NCI-H2107 treated with DMSO at 0.1 percent for 48 hours (cell line): Measurements from ENCODE around the gene DCDC2.
"Not testable (repeated sequence)": the region's sequence is repeated elsewhere in the genome, so short reads cannot be mapped to it uniquely, and the experiment has no call there.

Experiments used
- DNase-seq: peaks from one replicate; lab custom pipeline; 2025; ENCODE audit not compliant: unreplicated experiment; lab: John Stamatoyannopoulos, UW

Gene DCDC2

GRCh38 chr6:24357336-24358218 lies at the start of gene DCDC2:
Gene DCDC2, minus strand, starts transcription at chr6:24358059. Its CDS starts 309 bp downstream, at chr6:24357750.
- no peak for DNase-seq

- DNase-seq = no peak
These were observed 47.4 kb upstream of the DCDC2 start for GRCh38 chr6:24405262-24405661.

- DNase-seq = no peak
These were observed 45.6 kb upstream of the DCDC2 start for GRCh38 chr6:24403501-24403824.

GRCh38 chr6:24402697-24403500 lies 45.0 kb upstream of the DCDC2 start, which contains the start of gene MRS2:
Gene MRS2, plus strand, starts transcription at chr6:24402936. Its CDS starts 111 bp downstream, at chr6:24403047.
- DNase-seq = peak; percentile 76

- DNase-seq = no peak
These were observed 43.6 kb upstream of the DCDC2 start for GRCh38 chr6:24401458-24401857.

- not testable (repeated sequence) for DNase-seq
These were observed 42.5 kb upstream of the DCDC2 start for GRCh38 chr6:24400045-24401039.

GRCh38 chr6:24397631-24398030 lies 39.8 kb upstream of the DCDC2 start:
- no peak for DNase-seq

- no peak for DNase-seq
These were observed 39.0 kb upstream of the DCDC2 start for GRCh38 chr6:24396824-24397223.

- no peak for DNase-seq
These were observed 37.0 kb upstream of the DCDC2 start for GRCh38 chr6:24394780-24395437.

- no peak for DNase-seq
These were observed 36.4 kb upstream of the DCDC2 start for GRCh38 chr6:24394061-24394779.

- no peak for DNase-seq
These were observed 34.0 kb upstream of the DCDC2 start for GRCh38 chr6:24391756-24392405.

- DNase-seq = no peak
These were observed 33.3 kb upstream of the DCDC2 start for GRCh38 chr6:24391208-24391607.

GRCh38 chr6:24387818-24388217 lies 30.0 kb upstream of the DCDC2 start:
- DNase-seq = no peak

GRCh38 chr6:24385536-24386269 lies 27.8 kb upstream of the DCDC2 start:
- DNase-seq = no peak

- not testable (repeated sequence) for DNase-seq
These were observed 26.7 kb upstream of the DCDC2 start for GRCh38 chr6:24384369-24385130.

- not testable (repeated sequence) for DNase-seq
These were observed 25.1 kb upstream of the DCDC2 start for GRCh38 chr6:24382891-24383494.

GRCh38 chr6:24382220-24382540 lies 24.3 kb upstream of the DCDC2 start:
- no peak for DNase-seq
